Ishikawa (cell line): ENCODE data around the gene TRAPPC2.

Experiments
- CEBPB ChIP-seq: IDR thresholded peaks from 2 replicates; pipeline ENCODE4 v1.6.1; 2012
- FOXM1 ChIP-seq: IDR thresholded peaks from 2 replicates; pipeline ENCODE4 v1.6.1; 2012; ENCODE audit warnings: low read depth, borderline replicate concordance
- TAF1 ChIP-seq: IDR thresholded peaks from 2 replicates; pipeline ENCODE4 v1.6.1; 2012; ENCODE audit warnings: low read depth, mild to moderate bottlenecking
- TF ChIP-seq, protein P1 (sequence below): IDR thresholded peaks from 2 replicates; pipeline ENCODE4 v1.6.1; 2012; ENCODE audit warnings: low read depth, mild to moderate bottlenecking

DNA sequence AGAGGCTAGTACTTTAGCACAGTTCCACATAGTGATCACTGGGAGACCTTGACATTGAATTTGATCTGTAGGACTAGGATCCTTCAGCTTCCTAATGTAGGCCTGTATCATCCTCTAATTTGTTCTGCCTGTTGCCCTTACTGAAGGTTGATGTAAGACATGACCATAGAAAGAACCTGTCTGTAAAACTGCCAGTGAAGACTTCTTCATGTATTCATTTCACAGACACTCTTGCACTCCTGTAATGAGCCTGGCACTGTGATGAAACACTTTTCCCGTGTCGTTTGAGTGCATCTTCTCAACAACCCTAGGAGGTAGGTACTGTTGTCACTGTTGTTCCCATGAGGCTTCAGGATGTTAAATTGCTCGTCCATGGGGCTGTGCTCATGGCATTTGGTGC is 30.8 kb downstream of the TRAPPC2 start:
- TF ChIP-seq TAF1: no peak
- TF ChIP-seq, protein P1, sequence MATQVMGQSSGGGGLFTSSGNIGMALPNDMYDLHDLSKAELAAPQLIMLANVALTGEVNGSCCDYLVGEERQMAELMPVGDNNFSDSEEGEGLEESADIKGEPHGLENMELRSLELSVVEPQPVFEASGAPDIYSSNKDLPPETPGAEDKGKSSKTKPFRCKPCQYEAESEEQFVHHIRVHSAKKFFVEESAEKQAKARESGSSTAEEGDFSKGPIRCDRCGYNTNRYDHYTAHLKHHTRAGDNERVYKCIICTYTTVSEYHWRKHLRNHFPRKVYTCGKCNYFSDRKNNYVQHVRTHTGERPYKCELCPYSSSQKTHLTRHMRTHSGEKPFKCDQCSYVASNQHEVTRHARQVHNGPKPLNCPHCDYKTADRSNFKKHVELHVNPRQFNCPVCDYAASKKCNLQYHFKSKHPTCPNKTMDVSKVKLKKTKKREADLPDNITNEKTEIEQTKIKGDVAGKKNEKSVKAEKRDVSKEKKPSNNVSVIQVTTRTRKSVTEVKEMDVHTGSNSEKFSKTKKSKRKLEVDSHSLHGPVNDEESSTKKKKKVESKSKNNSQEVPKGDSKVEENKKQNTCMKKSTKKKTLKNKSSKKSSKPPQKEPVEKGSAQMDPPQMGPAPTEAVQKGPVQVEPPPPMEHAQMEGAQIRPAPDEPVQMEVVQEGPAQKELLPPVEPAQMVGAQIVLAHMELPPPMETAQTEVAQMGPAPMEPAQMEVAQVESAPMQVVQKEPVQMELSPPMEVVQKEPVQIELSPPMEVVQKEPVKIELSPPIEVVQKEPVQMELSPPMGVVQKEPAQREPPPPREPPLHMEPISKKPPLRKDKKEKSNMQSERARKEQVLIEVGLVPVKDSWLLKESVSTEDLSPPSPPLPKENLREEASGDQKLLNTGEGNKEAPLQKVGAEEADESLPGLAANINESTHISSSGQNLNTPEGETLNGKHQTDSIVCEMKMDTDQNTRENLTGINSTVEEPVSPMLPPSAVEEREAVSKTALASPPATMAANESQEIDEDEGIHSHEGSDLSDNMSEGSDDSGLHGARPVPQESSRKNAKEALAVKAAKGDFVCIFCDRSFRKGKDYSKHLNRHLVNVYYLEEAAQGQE: no peak
- no peak for TF ChIP-seq FOXM1
- no peak for TF ChIP-seq CEBPB
